HUDEP-2 (cell line): ENCODE data around the gene GMPPB.
A peak's percentile ranks its signal among the peaks of the same experiment; 100 is the strongest.

Experiments used
- DNase-seq, 76 experiments: peaks; one replicate each; lab custom pipeline; 2025; ENCODE audit not compliant: unreplicated experiment in 76 of 76; lab: John Stamatoyannopoulos, UW

GMPPB gene

DNA sequence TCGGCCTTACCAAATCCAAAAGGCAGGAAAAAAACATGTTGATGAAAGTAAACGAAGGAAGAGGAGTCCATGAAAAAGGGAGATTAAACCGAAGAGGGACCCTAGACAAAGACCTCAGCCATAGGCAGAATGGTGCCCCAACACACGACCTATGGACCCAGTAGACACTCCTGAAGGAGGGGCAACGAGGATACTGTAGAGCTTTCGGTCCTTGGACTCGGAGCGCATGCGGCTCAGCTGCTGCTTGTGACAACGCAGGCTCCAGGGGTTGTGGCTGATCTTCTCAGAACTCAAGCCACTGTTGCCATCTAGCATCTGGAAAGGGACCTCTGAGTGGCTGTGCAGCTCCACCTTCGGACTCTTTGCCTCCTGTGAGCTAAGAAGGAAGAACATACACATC is 8.8 kb upstream of the GMPPB start:
- no peak for DNase-seq

- peak in 5 of 76 experiments; percentile 1 to 24 (median 13) for DNase-seq
These were observed 6.3 kb upstream of the GMPPB start for GRCh38 chr3:49729966-49730609.

- no peak for DNase-seq
These were observed 4.2 kb upstream of the GMPPB start for GRCh38 chr3:49727924-49728361.

DNA sequence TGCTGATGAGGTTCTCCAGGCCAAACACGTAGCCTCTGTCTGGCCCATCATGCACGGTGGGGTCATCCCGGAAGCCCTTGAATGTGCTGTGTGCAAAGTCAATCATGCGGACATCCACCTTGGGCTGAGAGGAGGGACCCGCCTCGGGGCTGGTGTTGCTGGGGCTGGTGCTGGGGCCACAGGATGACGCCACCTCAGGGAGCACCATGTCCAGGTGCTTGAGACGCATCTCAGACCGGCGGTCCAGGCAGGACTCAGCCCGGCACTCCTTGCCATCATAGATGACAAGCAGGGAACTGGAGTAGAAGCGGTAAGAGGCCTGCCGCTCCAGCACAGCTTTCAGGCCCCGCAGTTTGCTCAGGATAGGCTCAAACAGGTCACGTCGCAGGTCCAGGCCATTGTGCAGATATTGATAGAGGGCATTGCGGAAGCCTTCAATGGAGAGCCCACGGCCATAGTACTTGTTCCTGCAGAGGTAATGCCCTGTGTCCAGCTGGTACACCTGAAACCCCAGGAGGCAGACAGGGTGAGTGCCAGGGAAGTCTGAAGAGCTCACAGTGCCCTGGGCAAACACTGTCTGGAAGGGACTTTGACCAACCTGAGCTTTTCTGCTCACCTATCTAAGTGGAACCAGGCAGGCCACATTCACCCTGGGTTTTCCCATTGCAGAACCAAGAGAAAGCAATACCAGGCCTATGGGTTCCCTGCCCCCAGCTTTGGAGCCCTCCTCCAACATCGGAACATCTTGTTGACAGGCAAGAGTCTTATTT is 3.6 kb upstream of the GMPPB start:
- DNase-seq: no peak

DNA sequence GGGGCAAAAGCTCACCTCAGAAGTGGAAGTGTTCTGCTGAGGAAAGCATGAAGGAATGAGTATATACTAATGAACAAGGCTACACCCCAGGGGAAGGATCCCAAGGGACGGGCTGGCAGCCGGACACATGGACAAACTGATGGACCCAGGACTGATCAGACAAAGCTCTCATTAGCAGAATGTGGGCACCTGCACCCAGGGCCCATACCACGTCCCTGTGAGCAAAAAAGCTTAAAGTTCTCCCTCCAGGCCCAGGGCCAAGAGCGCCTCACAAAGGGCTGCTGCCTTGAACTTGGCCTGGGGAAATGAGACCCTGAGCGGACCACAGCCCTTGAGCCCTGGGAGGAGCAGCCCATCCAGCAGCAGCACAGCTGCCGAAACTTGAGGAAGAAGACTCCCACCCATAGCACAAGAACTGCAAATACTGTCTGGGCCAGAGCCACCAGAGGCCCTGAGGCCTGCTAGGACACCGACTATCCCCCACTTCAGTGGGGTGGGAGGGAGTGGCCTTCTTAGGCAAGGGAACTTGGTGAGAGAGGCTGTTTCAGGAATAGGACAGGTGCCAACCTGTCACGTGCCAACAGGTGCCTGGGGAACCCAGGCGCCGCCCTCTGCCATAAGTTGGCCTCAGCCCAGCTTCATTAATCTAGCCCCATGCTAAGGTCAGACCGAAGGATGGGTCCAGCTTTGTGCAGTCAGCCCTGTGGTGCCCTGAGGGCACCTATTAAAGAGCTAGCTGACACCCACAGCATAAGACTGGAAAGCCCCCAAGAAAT is 2.3 kb upstream of the GMPPB start:
- peak in 1 of 76 experiments; percentile 14 for DNase-seq

DNA sequence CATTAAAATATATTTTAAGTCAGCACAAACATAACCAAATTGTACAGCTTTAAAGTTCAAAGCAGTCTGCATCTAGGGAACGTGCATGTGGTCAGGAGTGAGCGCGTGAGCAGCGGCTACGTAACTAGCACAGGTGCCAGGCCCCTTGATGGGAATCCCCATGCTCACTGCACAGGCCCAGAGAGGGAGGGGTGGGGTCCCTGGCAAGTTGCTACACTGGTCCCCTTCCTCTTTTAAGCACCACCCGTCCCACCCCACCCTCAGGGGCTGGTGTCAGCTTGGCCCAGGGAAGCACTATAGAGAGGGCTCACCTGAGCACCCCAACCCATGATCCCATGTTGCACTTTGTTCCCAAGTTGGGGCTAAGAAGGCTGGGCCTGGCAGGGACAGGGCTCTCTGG is 835 bp upstream of the GMPPB start:
- DNase-seq: no peak

DNA sequence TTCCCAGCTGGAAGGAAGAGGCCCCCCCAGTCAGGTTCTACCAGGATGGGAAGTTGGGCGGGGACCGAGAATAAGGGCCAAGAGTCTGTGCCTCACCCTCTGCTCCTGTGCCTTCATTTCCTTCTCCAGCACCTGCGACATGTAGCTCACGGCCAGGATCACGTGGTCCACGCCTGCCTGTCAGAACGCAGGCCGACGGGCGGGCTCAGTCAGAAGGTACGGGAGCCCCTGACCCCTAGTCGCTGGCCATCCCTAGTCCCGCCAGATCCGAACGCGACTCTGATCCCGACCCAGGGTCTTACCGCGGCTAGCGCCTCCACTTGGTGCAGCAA is 489 bp downstream of the GMPPB start:
- peak in 43 of 76 experiments; percentile 7 to 55 (median 33) for DNase-seq

GRCh38 chr3:49722896-49723295 is 855 bp downstream of the GMPPB start:
- DNase-seq: no peak

GRCh38 chr3:49721896-49722781 is 1.6 kb downstream of the GMPPB start:
- no peak for DNase-seq

GRCh38 chr3:49721596-49721895 is 2.2 kb downstream of the GMPPB start:
- no peak for DNase-seq

GRCh38 chr3:49720855-49721595 is 2.7 kb downstream of the GMPPB start:
- peak in 2 of 76 experiments; percentile 2 to 3 for DNase-seq

- DNase-seq: peak in 68 of 76 experiments; percentile 14 to 97 (median 82)
These were observed 4.4 kb downstream of the GMPPB start, which contains the start of gene AMIGO3 for GRCh38 chr3:49719214-49719884. Gene AMIGO3, minus strand, starts transcription at chr3:49719684. Its CDS starts 219 bp downstream, at chr3:49719465.

DNA sequence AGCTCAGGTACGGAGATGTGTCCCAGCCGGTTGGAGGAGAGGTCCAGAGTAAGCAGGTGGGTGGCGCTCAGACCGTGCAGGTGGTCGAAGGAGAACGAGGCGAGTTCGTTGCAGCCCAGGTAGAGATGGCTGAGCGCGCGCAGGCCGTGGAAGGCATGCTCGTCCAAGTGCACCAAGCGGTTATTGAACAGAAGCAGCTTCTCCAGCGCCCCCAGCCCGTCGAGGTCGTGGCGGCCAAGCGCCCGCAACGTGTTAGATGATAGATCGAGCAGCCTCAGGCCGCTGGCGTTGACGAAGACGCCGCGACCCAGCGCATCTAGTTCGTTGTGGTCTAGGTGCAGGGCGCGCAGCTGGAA is 4.9 kb downstream of the GMPPB start:
- no peak for DNase-seq

- DNase-seq: no peak
These were observed 5.5 kb downstream of the GMPPB start for GRCh38 chr3:49717959-49718857.

- DNase-seq: no peak
These were observed 6.4 kb downstream of the GMPPB start for GRCh38 chr3:49717211-49717958.

GRCh38 chr3:49716691-49717210 is 7.0 kb downstream of the GMPPB start:
- no peak for DNase-seq

DNA sequence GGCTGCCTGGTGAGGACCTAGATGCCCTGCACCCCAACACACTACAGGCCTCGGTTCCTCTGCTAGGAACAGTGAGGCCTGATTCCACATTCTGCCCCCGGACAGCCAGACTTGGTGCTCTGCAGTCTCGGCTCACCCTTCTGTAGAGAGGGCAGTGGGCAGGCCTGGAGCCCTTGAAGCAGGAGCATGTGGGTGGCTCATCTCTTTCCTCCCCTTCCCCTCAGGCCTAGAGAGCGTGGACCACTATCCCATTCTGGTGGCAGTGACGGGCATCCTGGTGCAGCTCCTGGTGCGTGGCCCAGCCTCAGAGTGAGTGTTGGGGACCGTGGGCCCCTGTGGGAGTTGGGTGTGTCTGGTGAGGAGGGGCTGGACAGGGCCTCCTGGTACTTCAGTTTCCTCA is 7.6 kb downstream of the GMPPB start:
- no peak for DNase-seq
